T-helper 2 cell (primary cell): ENCODE data around the gene TBX21.

Source experiments
- DNase-seq, 5 experiments: peaks; one replicate each; pipeline versions ENCODE4 v3.0.0 to v3.0.0-alpha.2; 2012 to 2022

The TBX21 gene

DNA sequence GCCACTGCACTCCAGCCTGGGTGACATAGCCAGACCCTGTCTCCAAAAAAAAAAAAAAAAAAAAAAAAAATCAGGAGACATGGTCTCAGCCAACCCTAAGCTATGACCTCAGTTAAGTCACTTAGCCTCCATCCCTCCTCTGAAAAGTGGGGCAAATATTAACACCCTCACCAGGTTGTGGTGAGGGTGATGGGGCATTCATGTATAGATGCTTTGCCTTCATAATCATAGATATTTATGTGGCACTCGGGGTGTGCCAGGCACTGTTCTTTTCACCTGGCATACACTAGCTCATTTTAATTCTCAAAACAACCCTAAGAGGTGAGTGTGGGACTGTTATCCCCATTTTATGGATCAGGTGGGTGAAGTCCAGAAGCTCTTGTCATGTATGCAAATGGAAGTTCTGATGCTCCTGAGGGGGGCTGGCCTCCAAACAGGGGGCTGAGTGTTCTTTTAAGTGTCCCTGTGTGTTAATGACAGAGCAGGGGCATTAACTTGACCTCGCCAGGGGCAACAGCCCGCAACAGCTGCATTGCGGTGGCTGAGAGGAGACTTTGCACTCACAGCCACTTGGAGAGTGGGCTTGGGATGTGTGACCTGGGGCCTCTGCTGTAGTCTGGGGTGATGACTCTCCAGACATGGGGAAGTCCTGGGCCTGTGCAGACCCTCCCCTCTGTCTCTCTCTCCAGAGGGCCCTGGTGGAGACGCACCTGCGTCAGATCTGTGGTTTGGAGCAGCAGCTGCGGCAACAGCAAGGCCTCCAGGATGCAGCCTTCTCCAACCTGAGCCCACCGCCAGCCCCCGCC lies 34.9 kb upstream of the TBX21 start:
- no peak for DNase-seq

DNA sequence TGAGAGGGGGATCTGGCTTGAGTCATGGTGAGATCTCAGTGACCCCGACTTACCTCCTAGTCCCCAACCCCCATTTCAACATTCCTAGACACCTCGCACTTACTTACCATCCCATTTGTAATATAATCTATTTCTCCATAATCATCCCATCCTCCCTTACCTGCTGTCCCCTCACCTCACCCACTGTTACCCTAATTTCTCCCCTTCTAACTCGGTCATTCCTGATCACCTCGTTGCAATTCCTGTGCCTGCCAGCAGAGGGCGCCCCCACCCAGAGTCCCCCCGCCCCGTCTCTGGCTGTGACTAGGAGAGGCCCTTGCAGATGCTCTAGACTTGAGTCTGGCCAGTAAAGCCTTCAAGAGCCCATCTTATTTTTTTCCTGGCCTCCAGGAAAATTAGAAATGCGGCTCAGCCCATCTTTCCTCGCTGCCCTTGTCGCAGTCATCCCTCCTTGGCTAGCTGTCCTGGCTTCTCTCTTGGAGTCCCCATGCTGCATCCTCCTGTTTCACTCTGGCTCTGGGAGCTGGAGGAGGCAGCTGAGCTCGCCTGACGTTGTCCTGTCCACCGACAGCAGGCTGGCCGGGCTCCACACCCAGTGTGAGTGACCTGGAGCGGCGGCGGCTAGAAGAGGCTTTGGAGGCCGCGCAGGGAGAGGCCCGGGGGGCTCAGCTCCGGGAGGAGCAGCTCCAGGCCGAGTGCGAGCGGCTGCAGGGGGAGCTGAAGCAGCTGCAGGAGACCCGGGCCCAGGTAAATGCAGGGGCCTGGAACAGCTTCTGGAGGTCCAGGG lies 34.1 kb upstream of the TBX21 start:
- DNase-seq: peak; percentile 55 to 79 (median 60)

DNA sequence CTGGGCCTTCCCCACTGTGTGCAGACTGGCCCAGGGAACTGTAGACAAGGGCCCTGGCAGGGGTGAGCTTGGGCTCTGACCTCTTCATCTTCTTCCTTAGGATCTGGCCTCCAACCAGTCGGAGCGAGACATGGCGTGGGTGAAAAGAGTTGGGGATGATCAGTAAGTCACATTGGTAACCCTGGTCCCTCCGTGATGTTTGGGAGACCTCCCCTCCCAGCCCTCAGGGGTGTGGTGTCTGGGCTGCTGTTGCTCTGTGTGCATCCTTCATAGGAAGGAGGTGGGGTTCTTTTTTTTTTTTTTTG lies 33.5 kb upstream of the TBX21 start:
- DNase-seq: no peak

DNA sequence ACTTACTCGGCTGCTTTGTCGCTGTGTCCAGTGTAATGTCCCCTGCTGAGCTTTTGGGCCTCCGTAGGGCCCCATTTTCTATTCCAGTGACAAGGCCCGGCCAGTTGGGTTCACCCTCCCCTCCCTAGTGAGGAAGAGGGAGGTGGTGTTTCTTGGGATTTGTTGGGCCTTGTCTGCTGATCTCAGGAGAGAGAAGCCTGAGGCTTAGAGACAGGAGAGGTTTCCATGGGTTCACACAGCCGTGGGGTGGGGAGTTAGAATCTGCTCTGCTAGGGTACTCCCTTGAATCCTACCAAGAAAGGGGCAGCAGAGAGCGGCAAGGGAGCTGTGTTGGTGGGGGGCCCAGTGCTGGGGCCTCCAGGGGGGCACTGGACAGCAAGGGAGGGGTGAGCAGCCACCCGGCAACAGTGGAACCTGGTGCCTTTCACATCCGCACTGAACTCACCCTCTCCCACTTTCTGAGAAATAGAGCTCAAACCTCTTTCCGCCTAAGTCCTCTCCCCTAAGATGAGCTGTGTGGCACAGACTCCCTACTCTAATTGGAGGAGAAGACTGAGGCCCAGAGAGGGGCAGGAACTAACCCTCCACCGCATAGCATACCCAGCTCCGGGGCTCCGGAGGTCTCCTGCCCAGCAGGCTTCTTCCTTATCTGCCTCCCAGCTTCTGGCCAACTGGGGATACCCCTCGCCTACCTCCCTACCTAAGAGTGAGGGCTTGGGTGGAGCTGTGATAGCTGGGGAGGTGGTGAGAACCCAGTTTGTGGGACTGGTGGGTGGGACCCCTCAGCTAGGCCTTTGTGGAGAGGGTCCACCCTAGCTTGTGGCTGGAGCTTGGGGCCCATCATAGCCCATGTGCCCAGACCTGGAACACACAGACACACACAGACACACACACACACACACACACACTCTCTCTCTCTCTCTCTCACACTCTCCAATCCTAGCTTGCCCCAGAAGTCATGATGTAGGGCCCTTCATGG lies 32.3 kb upstream of the TBX21 start:
- peak in 1 of 5 experiments; percentile 43 for DNase-seq

DNA sequence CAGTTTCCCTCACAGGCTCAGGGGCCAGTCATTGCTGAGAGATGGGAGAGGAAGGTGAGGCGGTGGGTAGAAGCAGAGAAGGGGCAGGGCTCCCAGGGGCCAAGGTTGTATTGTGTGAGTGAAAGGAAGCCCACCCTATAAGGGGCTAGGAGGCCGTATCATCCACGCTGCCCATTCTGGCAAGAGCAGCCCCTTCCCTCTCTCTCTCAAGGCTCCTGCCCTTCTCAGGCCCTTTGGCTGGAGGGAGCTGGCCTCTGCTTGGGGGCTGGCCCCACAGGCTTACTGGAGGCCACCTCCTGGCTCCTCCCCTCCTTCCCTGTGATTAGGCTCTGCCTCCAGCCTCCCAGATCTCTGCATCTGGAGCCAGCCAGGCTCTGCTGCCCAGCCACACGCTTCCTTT lies 31.4 kb upstream of the TBX21 start:
- DNase-seq: no peak

DNA sequence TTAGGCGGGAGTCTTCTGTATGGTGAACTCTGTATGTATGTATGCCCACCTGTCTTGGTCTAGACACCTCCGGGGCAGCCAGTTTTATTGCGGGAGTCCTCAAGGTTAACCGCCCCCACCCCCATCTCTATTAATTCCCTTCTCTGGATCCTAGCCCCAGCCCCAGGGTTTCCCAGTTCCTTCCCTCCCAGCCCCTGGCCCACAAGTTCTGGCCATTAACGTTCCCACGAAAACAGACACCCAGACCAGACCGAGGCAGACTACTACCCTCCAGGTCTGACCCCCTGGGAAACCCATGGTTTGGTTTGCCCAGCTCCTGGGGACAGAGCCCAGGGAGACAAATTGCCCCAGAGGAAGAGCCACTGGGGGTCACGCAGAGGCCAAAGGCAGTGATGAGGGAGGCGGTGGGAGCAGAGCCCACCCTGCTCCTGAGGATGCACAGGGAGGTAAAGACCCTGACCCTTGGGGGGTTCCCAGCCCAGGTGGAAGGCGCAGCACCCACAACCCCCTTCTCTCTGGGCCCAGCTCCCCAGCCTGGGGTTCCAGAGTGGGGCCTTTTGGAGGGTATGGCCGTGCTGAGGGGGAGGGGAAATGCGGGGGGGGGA lies 30.5 kb upstream of the TBX21 start:
- DNase-seq: no peak

DNA sequence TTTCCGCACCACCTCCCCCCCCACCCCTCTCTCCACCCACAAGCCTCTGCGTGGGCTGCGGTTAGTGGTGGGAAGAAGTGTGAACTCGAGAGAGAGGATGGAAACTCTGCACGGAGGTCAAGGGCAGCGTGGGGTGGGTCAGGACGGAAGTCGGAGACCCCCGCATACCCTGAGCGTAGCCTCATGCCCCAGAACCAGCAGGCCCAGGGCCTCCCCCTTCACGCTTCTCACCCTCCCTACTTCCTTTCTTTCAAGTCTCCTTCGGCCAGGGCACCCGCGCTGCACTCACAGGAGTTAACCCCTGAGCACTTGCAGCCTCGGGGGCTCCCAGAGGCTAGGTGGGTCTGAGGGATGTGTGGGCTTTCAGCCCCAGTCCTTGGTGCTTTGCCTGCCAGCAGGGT lies 29.8 kb upstream of the TBX21 start:
- peak in 2 of 5 experiments; percentile 37 to 64 for DNase-seq

DNA sequence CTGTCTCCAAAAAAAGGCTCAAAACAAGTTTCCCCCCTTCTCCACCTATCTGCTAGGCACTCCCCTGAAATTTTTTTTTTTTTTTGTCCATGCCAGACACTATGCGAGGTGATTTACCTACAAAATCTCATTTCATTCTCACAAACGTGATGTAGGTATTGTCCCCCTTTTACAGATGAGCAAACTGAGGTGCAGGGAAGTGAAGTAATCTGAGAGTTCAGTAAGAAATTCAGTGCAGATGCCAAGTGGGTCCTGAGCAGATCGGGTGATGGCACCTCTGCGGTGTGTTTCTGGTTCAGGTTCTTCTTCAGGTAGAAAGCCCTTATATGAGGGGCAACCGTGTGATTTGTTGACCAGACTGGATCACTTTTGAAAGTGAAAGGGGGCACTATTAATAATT lies 29.4 kb upstream of the TBX21 start:
- no peak for DNase-seq

DNA sequence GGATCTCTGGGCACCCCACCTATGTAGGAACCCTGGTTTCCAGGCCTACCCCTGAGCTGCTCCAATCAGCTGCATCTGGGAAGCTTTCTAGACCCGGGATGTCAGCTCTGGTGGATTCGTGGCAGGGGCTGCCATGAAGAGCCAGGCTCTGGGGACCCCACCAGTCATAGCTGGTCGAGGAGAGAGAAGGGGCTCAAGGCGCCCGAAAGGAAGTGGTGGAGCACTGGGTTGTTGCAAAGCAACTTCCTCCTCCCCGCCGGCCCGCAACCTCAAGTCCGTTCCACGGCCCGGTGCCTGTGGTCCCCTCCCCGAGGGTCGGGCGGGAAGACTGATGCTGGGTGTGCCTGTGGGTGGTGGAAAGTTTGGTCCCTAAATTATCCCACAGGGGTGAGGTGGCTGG lies 28.9 kb upstream of the TBX21 start:
- no peak for DNase-seq

DNA sequence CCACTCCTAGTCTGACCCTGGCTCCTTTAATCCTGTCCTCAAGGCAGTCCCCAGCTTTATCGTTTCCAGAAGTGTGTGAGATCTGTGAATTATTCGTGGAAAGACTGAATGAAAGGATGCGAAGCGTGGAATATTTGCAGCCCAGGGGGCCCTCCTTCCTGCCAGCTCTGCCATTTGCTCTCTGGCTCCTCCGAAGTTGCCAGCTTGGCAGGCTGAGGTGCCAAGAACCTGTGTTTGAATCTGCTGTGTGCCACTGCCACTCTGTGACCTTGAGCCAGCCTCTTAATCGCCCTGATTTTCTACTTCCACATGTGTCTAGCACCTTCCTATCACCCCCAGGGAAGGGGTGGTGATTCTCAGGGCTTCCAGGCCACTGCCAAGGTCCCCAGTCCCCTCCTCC lies 28.3 kb upstream of the TBX21 start:
- DNase-seq: no peak

DNA sequence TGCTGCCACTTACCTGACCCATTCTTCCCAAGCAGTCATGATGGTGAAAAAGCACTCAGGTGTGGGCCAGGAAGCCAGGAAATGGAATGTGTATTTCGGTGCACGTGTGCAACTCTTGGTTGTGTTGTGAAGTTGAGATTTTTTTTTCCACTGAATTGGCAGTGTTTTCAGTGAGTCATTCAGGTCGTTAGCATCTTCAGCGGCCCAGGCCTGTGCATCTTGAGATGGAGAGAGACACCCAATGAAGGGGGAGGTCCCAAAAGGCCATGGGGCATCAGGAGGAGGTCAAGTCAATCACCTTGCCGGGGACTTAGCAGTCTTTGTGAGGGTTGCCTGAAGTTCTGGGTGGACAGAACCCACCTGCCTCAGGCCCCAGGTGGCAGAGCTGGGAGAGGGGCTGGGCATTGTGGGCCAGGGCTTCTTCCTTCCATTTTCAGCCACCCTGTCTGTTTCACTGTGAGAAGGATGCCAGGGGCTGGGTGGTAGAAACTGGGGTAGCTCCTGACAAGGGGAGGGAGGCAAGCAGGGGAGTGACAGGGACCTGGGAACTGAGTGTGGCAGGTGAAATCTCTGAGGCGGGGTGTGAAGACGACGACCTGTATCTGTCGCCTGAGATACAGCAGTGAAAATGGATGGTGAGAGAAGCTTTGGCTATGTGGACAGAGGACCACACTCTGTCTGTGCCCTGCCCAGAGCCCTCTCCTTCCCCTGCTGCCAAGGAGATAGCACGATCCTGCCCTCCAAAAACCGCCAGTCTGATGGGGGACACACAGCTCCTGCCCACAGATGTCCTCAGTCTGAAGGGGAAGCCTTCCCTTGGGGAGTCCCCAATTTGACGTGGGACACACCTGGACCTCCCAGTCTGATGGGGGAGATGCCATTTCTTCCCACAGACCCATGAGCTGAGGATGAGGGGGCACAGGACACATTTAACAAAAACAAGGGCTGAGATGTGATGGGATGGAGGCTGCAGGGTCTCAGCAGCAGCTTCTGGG lies 27.2 kb upstream of the TBX21 start:
- DNase-seq: peak in 1 of 5 experiments; percentile 47

DNA sequence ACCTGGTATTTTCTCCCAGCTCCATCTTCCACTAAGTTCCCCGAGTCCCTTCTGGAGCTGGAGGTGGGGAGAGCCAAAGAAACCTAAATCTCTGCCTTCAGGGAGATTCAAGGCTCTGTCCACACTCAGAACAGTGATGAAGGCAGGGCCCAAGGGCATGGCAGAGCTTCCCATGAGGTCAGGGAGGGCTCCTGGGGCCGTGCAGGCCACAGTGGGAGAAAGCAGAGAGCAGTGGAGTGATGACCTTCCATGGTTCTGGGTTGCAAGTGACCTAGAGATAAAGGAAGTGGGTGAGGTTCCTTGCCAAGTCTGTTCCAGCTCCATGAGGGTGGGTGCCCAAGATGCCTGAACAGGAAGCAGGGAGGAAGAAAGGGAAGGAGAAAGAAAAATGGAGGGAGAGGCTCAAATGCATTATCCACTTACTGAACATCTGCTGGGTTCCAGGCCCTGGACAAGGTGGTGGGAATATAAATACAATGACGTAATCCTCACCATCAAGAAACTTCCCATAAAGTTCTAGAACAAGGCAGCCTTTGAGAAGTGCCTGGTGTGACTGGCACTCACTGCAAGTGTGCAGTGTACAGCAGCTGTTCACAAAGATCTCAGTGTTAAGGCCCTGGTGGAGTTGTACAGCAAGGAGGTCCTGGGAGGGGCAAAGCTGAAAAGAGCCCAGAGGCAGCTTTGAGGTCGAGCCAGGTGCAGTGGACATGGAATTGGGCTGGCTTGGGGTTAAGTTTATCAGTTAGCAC lies 25.8 kb upstream of the TBX21 start:
- DNase-seq: no peak

DNA sequence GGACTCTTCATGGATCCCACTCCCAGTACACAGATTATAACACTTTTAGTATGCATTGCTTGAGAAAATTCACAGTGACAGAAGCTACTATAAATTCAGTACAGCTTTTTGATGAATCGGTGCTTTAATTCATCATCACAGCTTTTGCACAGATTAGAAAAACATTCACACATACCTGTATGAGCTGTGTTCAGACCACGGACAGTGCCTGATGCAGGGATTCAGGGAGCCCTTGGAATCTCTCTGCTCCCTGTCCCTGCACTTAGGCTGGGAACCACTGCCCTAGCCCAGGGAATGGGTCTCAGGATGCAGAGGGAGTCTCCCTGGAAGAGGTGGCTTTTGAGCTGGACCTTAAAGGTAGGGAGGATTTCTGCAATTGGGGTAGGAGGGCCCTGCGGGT lies 25.2 kb upstream of the TBX21 start:
- no peak for DNase-seq

DNA sequence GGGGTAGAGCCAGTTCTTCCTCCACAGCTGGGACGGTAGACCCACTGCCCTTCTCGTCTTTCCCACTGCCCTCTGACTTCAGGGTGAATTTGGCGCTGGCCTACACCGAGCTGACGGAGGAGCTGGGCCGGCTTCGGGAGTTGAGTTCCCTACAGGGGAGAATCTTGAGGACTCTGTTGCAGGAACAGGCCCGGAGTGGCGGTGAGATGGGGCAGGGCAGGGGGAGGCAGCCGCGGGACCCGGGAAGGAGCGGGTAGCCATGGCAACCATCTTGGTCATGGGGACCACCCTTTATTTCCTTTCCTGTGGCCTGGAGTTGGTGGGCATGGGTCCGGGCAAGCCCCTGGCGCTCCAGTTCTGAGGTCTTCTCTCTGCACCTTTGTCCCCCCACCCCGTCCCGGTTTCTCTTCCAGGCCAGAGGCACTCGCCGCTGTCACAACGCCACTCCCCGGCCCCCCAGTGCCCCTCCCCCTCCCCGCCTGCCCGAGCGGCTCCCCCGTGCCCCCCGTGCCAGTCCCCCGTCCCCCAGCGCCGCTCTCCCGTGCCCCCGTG lies 24.6 kb upstream of the TBX21 start:
- no peak for DNase-seq

DNA sequence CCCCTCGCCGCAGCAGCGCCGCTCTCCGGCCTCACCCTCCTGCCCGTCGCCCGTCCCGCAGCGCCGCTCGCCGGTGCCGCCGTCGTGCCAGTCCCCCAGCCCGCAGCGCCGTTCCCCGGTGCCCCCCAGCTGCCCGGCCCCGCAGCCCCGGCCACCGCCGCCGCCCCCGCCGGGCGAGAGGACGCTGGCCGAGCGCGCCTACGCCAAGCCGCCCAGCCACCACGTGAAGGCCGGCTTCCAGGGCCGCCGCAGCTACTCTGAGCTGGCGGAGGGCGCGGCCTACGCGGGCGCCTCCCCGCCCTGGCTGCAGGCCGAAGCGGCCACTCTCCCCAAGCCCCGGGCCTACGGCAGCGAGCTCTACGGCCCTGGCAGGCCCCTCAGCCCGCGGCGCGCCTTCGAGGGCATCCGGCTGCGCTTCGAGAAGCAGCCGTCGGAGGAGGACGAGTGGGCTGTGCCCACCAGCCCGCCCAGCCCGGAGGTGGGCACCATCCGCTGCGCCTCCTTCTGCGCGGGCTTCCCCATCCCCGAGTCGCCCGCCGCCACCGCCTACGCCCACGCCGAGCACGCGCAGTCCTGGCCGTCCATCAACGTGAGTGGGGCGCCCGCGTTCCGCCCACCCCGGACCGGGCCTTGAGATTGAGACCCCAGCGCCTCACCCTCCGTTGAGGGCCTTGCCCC lies 24.0 kb upstream of the TBX21 start:
- no peak for DNase-seq

DNA sequence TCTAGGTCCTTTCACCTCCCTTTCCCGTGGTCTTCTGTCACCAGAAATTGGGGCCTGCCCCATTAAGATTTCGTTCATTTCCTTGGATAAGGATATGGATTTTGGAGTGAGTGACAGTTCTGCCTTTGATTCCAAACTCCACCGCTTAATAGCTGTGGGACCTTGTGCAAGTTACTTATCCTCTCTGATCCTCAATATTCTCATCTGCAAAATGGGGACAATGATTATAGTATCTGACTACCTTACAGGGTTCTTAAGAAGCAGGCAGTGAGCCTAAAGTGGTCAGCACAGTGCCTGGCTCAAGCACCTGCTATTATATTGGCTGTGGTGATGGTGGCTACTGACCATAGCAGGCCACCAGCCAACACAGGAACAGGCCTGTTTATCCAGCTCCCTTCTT lies 23.4 kb upstream of the TBX21 start:
- DNase-seq: no peak

DNA sequence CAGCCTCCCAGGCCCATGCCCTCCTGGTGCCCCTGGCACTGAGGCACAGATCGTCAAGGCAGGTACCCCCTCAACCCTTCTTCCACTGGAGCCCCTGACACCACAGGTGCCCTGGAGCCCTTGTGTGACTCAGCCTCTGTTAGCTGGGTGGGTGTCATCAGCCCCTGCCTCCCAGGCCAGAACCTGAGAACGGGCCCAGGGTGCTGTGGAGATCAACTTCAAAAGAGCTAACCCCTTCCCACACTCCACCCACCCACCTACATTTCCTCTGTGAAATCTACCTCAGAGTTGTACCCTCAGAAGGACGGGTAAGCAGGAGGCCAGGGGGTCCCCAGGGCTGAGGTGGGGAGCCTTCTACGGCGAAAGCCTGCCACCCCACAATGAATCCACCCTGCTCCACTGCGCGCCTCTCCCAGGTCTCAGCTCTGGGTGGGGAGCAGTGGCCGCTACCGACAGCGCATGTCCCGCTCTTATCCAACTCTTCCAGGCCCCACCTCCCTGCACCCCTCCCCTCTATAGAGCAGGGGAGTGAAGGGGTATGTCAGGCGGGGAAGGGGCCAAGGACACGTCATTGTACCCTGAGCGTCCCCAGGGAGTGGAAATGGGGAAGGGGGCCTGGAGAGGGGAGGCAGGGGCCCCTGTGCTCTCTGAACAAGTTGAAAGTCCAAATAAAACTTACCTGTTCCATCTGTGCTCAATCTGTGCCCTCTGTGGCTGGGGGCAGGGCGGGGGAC lies 21.5 kb upstream of the TBX21 start:
- DNase-seq: no peak

DNA sequence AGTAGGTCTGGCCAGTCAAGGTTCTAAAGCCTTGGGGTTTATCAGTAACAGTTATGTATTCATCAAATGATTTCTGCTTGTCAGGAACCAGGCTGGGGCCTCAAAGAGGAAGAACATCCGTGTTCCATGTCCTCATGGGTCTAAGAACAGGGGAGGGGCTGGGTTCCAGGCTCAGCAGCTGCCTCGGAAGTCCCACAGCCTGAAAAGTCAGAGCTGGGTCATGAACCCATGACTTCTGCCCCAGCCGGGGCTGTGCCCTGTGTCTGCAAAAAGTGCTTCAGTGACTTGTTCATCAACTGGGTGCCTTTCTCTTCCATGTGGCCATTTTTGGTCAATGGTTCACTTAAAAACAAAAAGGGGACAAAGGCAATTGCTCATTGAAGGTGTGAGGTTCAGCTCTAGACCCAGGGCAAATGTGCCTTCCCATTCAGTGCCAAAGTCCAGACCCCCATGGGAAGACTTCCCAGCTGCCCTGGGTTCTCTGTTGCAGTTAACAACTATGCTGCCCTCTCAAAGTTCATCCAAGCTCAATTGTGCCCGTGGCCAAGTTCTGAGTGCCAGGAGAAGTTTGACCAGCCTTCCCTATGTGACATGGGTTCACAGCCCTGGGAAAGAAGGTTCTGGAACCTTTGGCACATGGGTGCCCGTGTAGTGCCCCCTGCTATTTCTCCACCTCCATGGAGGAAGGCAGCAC lies 20.6 kb upstream of the TBX21 start:
- DNase-seq: no peak
